GM21825 (cell line): ENCODE data around the gene ANXA1.

Experiments
- ATAC-seq: cut with Tn5 transposase; IDR thresholded peaks from one replicate; pipeline ENCODE4 v1.9.1; 2021; ENCODE audit warnings: mild to moderate bottlenecking, moderate library complexity; ENCODE audit not compliant: unreplicated experiment

Gene ANXA1

GRCh38 chr9:73202980-73203379 lies 51.3 kb downstream of the ANXA1 start:
- no peak for ATAC-seq

GRCh38 chr9:73204936-73205335 lies 53.3 kb downstream of the ANXA1 start:
- ATAC-seq, result no peak

DNA sequence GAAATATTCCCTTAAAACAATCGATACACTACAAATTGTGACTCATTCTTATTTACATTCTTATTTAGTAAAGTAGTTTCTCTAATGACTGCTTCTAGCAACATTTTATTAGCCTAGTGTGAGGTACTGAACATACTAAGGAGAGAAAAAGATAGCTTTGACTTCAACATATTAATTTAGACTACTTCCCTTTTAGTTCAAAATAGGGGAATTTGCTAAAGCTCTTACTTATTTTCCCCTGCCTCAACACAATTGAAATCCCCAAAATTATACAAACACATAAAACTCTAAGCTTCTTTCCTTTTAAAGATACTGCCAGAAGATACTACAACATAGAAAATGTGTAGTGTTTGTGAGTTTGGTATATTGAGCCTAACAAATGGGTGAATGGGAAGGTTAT lies 55.2 kb downstream of the ANXA1 start:
- no peak for ATAC-seq

DNA sequence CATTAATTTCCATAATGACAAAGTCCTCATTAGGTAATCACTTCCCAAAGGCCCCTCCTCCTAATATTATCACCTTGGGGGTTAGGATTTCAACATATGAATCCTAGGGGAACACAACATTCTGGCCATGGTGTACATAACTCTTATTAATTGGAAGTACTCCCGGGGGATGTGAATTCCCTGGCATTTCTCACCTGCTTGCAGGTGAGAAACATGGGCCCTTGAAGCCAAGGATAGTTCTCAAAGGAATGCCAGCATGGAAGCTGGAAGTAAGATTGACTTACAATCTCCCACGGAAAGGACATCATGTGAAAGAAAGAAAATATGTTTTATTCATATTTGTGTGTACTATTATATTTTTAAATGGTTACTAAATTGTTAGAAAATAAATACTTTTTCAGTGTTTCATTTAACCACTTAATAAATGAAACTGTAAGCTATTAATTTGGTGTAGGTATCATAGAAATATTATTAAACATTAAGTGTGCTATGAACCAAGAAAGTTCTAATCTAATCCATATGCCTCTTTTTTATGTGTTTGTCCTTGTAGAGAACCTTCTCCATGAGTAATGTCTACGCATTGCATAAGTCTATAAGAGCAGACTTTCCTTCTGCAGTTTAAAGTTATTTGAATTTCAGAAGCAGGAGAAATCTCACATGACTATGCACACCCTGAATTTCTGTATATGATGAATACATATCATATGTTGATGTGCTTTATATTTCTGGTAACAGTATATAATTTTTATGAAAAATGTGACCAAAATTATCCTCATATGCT lies 59.4 kb downstream of the ANXA1 start:
- ATAC-seq, result no peak

GRCh38 chr9:73213300-73213699 lies 61.6 kb downstream of the ANXA1 start:
- no peak for ATAC-seq

DNA sequence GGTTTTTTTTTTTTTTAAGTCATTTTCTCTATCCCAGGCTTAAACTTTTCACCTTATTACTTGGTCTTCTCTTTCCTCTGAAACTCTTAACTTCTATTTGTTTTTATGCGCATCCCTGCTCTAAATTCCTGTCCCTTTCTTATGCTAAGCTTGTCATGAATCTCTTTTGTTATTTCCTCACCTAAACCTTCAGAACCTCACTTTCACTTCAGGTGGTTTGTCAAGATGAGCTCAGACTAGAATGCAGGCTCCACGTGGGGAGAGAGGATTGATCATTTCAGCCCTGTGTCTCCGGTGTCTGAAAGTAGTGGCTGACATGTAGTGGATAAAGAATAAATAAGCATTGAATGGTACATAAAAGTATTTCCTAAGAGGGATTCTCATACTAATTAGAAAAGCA lies 63.6 kb downstream of the ANXA1 start:
- ATAC-seq, result no peak

DNA sequence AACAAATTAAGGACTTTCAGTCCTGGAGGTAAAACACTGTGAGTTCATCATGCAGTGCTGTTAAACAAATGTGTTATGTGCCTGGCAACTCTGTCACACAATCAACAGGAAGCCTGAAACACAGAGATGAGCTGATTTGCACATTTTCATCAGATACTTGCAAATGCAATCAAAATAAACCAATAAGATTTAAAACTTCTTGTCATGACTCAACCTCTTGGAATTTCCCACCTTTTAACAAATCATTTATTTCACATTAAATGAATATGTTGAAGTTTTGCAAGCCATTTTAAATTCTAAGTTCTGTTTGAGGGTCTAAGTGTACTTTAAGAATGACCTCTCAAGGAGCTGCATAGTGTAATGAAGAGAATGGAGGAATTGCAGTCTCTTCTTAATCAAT lies 64.4 kb downstream of the ANXA1 start:
- no peak for ATAC-seq
